ENCODE data around the gene RFX4.

GRCh38 chr12:106782619-106783018 is 199.8 kb downstream of the RFX4 start:
- TF ChIP-seq, protein P1, sequence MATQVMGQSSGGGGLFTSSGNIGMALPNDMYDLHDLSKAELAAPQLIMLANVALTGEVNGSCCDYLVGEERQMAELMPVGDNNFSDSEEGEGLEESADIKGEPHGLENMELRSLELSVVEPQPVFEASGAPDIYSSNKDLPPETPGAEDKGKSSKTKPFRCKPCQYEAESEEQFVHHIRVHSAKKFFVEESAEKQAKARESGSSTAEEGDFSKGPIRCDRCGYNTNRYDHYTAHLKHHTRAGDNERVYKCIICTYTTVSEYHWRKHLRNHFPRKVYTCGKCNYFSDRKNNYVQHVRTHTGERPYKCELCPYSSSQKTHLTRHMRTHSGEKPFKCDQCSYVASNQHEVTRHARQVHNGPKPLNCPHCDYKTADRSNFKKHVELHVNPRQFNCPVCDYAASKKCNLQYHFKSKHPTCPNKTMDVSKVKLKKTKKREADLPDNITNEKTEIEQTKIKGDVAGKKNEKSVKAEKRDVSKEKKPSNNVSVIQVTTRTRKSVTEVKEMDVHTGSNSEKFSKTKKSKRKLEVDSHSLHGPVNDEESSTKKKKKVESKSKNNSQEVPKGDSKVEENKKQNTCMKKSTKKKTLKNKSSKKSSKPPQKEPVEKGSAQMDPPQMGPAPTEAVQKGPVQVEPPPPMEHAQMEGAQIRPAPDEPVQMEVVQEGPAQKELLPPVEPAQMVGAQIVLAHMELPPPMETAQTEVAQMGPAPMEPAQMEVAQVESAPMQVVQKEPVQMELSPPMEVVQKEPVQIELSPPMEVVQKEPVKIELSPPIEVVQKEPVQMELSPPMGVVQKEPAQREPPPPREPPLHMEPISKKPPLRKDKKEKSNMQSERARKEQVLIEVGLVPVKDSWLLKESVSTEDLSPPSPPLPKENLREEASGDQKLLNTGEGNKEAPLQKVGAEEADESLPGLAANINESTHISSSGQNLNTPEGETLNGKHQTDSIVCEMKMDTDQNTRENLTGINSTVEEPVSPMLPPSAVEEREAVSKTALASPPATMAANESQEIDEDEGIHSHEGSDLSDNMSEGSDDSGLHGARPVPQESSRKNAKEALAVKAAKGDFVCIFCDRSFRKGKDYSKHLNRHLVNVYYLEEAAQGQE (IDR thresholded peaks at IDR 0.05) = no peak
- TF ChIP-seq CTCF (IDR thresholded peaks at IDR 0.05) (no peak), POLR2A (IDR thresholded peaks at IDR 0.05; ENCODE audit: low read length) (no peak), EP300 (IDR thresholded peaks at IDR 0.05) (no peak), ZSCAN20 (CRISPR knock-in tag; IDR thresholded peaks at IDR 0.05) (no peak), HOXA7 (CRISPR knock-in tag; IDR thresholded peaks at IDR 0.05) (no peak), SMC3 (IDR thresholded peaks at IDR 0.05) (no peak), NPAS2 (CRISPR knock-in tag; IDR thresholded peaks at IDR 0.05; ENCODE audit: borderline replicate concordance) (no peak), CEBPB (IDR thresholded peaks at IDR 0.05) (no peak), PBX3 (IDR thresholded peaks at IDR 0.05) (no peak), MAFK (IDR thresholded peaks at IDR 0.05; ENCODE audit: partially characterized antibody) (no peak), ELK1 (IDR thresholded peaks at IDR 0.05; ENCODE audit: low read depth, low read length) (no peak)

All from A549 (cell line).